ENCODE data around the gene MPO. TPM values are rescaled to one million over a fixed set of nuclear protein-coding genes. Genes with fewer than 3 reads are reported as not detected.

Gene MPO
- total and polyA plus RNA-seq, 10 of the 15 experiments (the other 5 are each of a cell fraction or from before 2014, with no cell fraction given): 0.06 to 0.49 (median 0.14) TPM

DNA sequence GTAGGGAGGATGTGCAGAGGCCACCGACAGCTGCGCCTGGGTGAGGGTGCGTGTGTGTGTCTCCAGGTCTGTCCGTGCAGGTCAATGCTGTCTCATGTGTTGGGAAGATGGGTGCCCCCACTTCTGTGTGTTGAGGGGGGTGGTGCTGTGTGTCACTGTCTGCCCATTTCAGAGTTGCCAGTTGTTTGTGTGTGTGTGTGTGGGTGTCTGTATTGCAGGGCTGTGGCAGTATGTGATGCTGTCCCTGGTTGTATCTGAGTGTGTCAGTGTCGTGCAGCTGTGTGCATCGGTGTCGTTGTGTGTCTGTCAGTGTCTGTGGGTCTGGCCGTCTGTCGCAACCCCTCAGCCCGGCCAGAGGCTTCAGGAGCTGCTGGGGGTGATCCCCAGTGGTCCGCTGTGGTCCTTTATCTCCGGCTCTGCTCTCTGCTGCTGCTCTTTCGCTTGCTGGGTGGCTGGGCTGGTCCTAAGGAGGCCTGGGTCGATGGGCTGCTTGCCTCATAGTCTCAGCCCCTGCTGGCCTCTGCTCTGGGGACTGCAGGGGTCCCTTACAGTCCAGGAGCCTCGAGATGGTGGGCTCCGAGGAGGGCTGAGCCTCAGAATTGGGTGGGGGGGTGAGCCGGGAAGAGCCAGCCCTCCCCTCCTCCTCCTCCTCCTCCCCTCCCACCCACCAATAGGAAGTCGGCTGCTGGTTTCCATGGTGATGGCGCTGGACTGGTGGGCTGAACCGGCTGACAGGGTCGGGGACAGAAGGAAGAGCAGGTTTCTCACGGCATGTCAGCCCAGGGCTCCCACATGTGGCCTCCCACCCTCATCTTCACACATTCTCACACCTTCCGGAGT lies 47.7 kb upstream of the MPO start, which contains the start of gene TSPOAP1:
Gene TSPOAP1 (minus strand): TSS at position 601 of the 840 bp plus-strand sequence. CDS start 875 bp downstream, outside the sequence.
- no TSS peak for BruUV-seq (replicated peaks)
- Histone ChIP-seq H3K4me2 (ENCODE audit: control insufficient read depth, insufficient read depth) (peak within 1 kb of the TSS; percentile 73), H3K4me1 (ENCODE audit: control insufficient read depth, insufficient read depth, low read length) (peaks cover 18% of the 10 kb centered on the region), H3K79me2 (ENCODE audit: control insufficient read depth, insufficient read depth, low read length) (peaks cover 49% of the 10 kb centered on the region), H3K36me3 (ENCODE audit: control insufficient read depth in 2 of 2, insufficient read depth in 2 of 2, low read length in 1 of 2) (peaks cover 6 to 14% of the 10 kb centered on the region in 2 experiments), H4K20me1 (ENCODE audit: control insufficient read depth, insufficient read depth) (no peaks in the 10 kb centered on the region; the same call in 1 of the 2 replicates), H2AFZ (ENCODE audit: control insufficient read depth, low read depth, low read length) (no peak within 1 kb of the TSS), H3K9me3 (replicated peaks; ENCODE audit: control insufficient read depth, insufficient read depth, low read length) (no peaks in the 10 kb centered on the region; the same call in 2 of the 3 replicates), H3K4me3 (peak within 1 kb of the TSS; percentile 56; the same call in 1 of the 2 replicates), H3K27ac (ENCODE audit: control insufficient read depth, insufficient read depth) (peak within 1 kb of the TSS; percentile 60), H3K9ac (ENCODE audit: control insufficient read depth, insufficient read depth, low read length) (peak within 1 kb of the TSS; percentile 48), H3K27me3 (replicated peaks in 1 of 2; ENCODE audit: control insufficient read depth in 2 of 2, insufficient read depth in 2 of 2, low read length in 1 of 2) (no peaks in the 10 kb centered on the region; a peak in 1 of 4 replicates)
- ChIA-PET POLR2A (interaction anchor here (0.8 to 8.4 kb wide), 6 partner anchors 11 to 96 kb away, joined by 3 to 77 read pairs (median 4); partner anchors contain the start of gene SUPT4H1), CTCF (interaction anchor here (0.8 to 4.0 kb wide), 9 partner anchors 9 to 88 kb away, joined by 3 to 51 read pairs (median 6); partner anchors contain the start of genes RNF43 and SUPT4H1), SMC1A (ENCODE audit: uncharacterized antibody, unreplicated experiment) (interaction anchor here (0.6 to 3.8 kb wide), 11 partner anchors 9 to 176 kb away, joined by 3 to 40 read pairs (median 4); partner anchors contain the start of genes RNF43 and SUPT4H1), RAD21 (ENCODE audit: unreplicated experiment) (interaction anchor here (1.1 to 3.6 kb wide), 7 partner anchors 10 to 89 kb away, joined by 3 to 40 read pairs (median 7); partner anchors contain the start of genes RNF43 and SUPT4H1)
- peak; percentile 54 for FAIRE-seq
- DNase-seq (ENCODE audit: low read depth, low spot score): peak; percentile 95
- WGBS (ENCODE audit: insufficient coverage, insufficient replicate concordance, low lambda C conversion rate, missing lambda C conversion rate): 2% methylated on average over 19 of the region's 23 CpGs
- intact Hi-C loops (cut with micrococcal nuclease; ENCODE audit: unreplicated experiment) (loop anchor here (1.0 kb wide), 2 partner anchors 16 to 24 kb away; partner anchors contain the start of gene SUPT4H1), in situ Hi-C loops (cut with MboI) (no loop called here)
- ATAC-seq: peak; percentile 22
- TF ChIP-seq MTA2 (IDR thresholded peaks at IDR 0.05; ENCODE audit: low read depth) (no peak), ZNF622 (IDR thresholded peaks at IDR 0.05) (no peak), SREBF2 (IDR thresholded peaks at IDR 0.05; ENCODE audit: low read length) (no peak), CBX5 (IDR thresholded peaks at IDR 0.05; ENCODE audit: low read depth) (no peak), YY1 (IDR thresholded peaks at IDR 0.05; ENCODE audit: low read depth, low read length) (peak; percentile 58), EP300 (IDR thresholded peaks at IDR 0.05; ENCODE audit: borderline replicate concordance in 1 of 2, control insufficient read depth in 1 of 2, low read depth in 2 of 2, low read length in 2 of 2) (0 out of 4 replicates have a peak, but pooled peaks of 1 of the 2 experiments have one; percentile 9), POLR2A (IDR thresholded peaks at IDR 0.05; ENCODE audit: low read depth, low read length) (no peak), FOS (IDR thresholded peaks at IDR 0.05; ENCODE audit: borderline replicate concordance, extremely low read depth, insufficient read length) (no peak), CHD1 (IDR thresholded peaks at IDR 0.05; ENCODE audit: low read depth, low read length) (no peak), SPI1 (IDR thresholded peaks at IDR 0.05; ENCODE audit: borderline replicate concordance, insufficient read depth, low read depth, low read length) (peak; percentile 15; the same call in 1 of the 2 replicates), YBX1 (IDR thresholded peaks at IDR 0.05) (0 out of 2 replicates have a peak, but pooled peaks have one; percentile 46), HDGF (IDR thresholded peaks at IDR 0.05) (peak; percentile 99), MYC (IDR thresholded peaks at IDR 0.05; ENCODE audit: insufficient read depth, insufficient read length, insufficient replicate concordance, low read length, severe bottlenecking) (no peak), FOXK2 (IDR thresholded peaks at IDR 0.05) (0 out of 2 replicates have a peak, but pooled peaks have one; percentile 24), MXI1 (IDR thresholded peaks at IDR 0.05; ENCODE audit: low read depth, low read length) (peak; percentile 86; the same call in 1 of the 2 replicates), POLR2AphosphoS2 (IDR thresholded peaks at IDR 0.05; ENCODE audit: low read depth, low read length) (peak; percentile 75; the same call in 1 of the 2 replicates), RELA (IDR thresholded peaks at IDR 0.05; ENCODE audit: borderline replicate concordance, partially characterized antibody) (peak; percentile 38), SMAD1 (IDR thresholded peaks at IDR 0.05; ENCODE audit: low read depth, partially characterized antibody) (peak; percentile 76)
- TF ChIP-seq, protein P1, sequence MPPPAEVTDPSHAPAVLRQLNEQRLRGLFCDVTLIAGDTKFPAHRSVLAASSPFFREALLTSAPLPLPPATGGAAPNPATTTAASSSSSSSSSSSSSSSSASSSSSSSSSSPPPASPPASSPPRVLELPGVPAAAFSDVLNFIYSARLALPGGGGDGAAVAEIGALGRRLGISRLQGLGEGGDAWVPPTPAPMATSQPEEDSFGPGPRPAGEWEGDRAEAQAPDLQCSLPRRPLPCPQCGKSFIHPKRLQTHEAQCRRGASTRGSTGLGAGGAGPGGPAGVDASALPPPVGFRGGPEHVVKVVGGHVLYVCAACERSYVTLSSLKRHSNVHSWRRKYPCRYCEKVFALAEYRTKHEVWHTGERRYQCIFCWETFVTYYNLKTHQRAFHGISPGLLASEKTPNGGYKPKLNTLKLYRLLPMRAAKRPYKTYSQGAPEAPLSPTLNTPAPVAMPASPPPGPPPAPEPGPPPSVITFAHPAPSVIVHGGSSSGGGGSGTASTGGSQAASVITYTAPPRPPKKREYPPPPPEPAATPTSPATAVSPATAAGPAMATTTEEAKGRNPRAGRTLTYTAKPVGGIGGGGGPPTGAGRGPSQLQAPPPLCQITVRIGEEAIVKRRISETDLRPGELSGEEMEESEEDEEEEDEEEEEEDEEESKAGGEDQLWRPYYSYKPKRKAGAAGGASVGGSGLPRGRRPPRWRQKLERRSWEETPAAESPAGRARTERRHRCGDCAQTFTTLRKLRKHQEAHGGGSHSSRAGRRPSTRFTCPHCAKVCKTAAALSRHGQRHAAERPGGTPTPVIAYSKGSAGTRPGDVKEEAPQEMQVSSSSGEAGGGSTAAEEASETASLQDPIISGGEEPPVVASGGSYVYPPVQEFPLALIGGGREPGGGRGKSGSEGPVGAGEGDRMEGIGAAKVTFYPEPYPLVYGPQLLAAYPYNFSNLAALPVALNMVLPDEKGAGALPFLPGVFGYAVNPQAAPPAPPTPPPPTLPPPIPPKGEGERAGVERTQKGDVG (CRISPR knock-in tag; IDR thresholded peaks at IDR 0.05): peak; percentile 4; the same call in 1 of the 2 replicates

All from GM12878 (cell line).